SK-N-SH treated with all-trans-retinoic acid at 6 μM for 48 hours (cell line): ENCODE measurements around the gene SRGN.

Source experiments
- ATAC-seq: fragments of 200-7000 bp; cut with Tn5 transposase; 3 replicates; pipeline ENCODE4 v1.9.1; 2020; ENCODE audit warnings: mild to moderate bottlenecking, moderate library complexity
- ARNTL ChIP-seq: fragments of 450-650 bp; formaldehyde crosslinking; IDR thresholded peaks from 2 replicates; pipeline ENCODE4 v1.5.0; 2020; ENCODE audit warnings: low read depth, mild to moderate bottlenecking, moderate library complexity, borderline replicate concordance
- BACH2 ChIP-seq: fragments of 250-450 bp; sonication (Bioruptor Pico); IDR thresholded peaks from 2 replicates; pipeline ENCODE4 v1.9.0; 2021; ENCODE audit warnings: mild to moderate bottlenecking, borderline replicate concordance
- CSDC2 ChIP-seq: fragments of 250-450 bp; sonication (Bioruptor Pico); IDR thresholded peaks from 2 replicates; pipeline ENCODE4 v1.5.0; 2020; ENCODE audit warnings: mild to moderate bottlenecking, moderate library complexity
- CSRNP3 ChIP-seq: fragments of 250-450 bp; sonication (Bioruptor Pico); IDR thresholded peaks from 2 replicates; pipeline ENCODE4 v1.5.1; 2021; ENCODE audit warnings: mild to moderate bottlenecking, moderate library complexity
- ESRRG ChIP-seq: fragments of 250-450 bp; sonication (Bioruptor Pico); IDR thresholded peaks from 2 replicates; pipeline ENCODE4 v1.6.1; 2021; ENCODE audit warnings: mild to moderate bottlenecking
- GLIS3 ChIP-seq: fragments of 250-450 bp; sonication (Bioruptor Pico); IDR thresholded peaks from 2 replicates; pipeline ENCODE4 v1.5.0; 2020; ENCODE audit warnings: mild to moderate bottlenecking, moderate library complexity
- ISL1 ChIP-seq: fragments of 250-450 bp; sonication (Bioruptor Pico); IDR thresholded peaks from 2 replicates; pipeline ENCODE4 v2.1.2; 2022; ENCODE audit warnings: mild to moderate bottlenecking, moderate library complexity
- OSR1 ChIP-seq: fragments of 250-450 bp; sonication (Bioruptor Pico); IDR thresholded peaks from 2 replicates; pipeline ENCODE4 v1.8.0; 2022; ENCODE audit warnings: moderate library complexity, mild to moderate bottlenecking, inconsistent platforms
- PATZ1 ChIP-seq: fragments of 250-450 bp; sonication (Bioruptor Pico); IDR thresholded peaks from 2 replicates; pipeline ENCODE4 v1.8.0; 2020; ENCODE audit warnings: mild to moderate bottlenecking, moderate library complexity, borderline replicate concordance
- POU6F1 ChIP-seq: fragments of 250-450 bp; sonication (Bioruptor Pico); IDR thresholded peaks from 2 replicates; pipeline ENCODE4 v1.8.0; 2021; ENCODE audit warnings: low read depth, mild to moderate bottlenecking, moderate library complexity, borderline replicate concordance
- RARB ChIP-seq: fragments of 250-450 bp; sonication (Bioruptor Pico); IDR thresholded peaks from 2 replicates; pipeline ENCODE4 v1.8.0; 2021; ENCODE audit warnings: mild to moderate bottlenecking, moderate library complexity
- SNAI2 ChIP-seq: fragments of 250-450 bp; sonication (Bioruptor Pico); IDR thresholded peaks from 2 replicates; pipeline ENCODE4 v1.5.0; 2020; ENCODE audit warnings: mild to moderate bottlenecking, moderate library complexity
- TCF4 ChIP-seq: fragments of 250-450 bp; sonication (Bioruptor Pico); IDR thresholded peaks from 2 replicates; pipeline ENCODE4 v1.8.0; 2021; ENCODE audit warnings: mild to moderate bottlenecking, moderate library complexity, borderline replicate concordance
- TOX ChIP-seq: fragments of 250-450 bp; sonication (Bioruptor Pico); IDR thresholded peaks from 2 replicates; pipeline ENCODE4 v1.8.0; 2021; ENCODE audit warnings: mild to moderate bottlenecking, moderate library complexity, borderline replicate concordance
- TSHZ2 ChIP-seq: fragments of 250-450 bp; sonication (Bioruptor Pico); IDR thresholded peaks from 2 replicates; pipeline ENCODE4 v1.5.0; 2020; ENCODE audit warnings: mild to moderate bottlenecking, moderate library complexity
- ZC3H10 ChIP-seq: fragments of 250-450 bp; sonication (Bioruptor Pico); IDR thresholded peaks from 2 replicates; pipeline ENCODE4 v1.5.1; 2021; ENCODE audit warnings: mild to moderate bottlenecking, moderate library complexity
- ZFP3 ChIP-seq: fragments of 250-450 bp; sonication (Bioruptor Pico); IDR thresholded peaks from 2 replicates; pipeline ENCODE4 v1.5.0; 2020; ENCODE audit warnings: mild to moderate bottlenecking, moderate library complexity
- ZFP30 ChIP-seq: fragments of 450-650 bp; formaldehyde crosslinking; IDR thresholded peaks from 2 replicates; pipeline ENCODE4 v1.5.0; 2022; ENCODE audit warnings: mild to moderate bottlenecking, moderate library complexity
- ZNF565 ChIP-seq: fragments of 450-650 bp; formaldehyde crosslinking; conservative IDR thresholded peaks from 2 replicates; pipeline ENCODE4 v1.5.0; 2020; ENCODE audit warnings: low read depth, mild to moderate bottlenecking, moderate library complexity
- ZNF70 ChIP-seq: fragments of 450-650 bp; formaldehyde crosslinking; IDR thresholded peaks from 2 replicates; pipeline ENCODE4 v1.5.0; 2020; ENCODE audit warnings: mild to moderate bottlenecking, moderate library complexity
- ZNF8 ChIP-seq: fragments of 450-650 bp; formaldehyde crosslinking; IDR thresholded peaks from 2 replicates; pipeline ENCODE4 v1.5.0; 2020; ENCODE audit warnings: mild to moderate bottlenecking, moderate library complexity

Gene SRGN

GRCh38 chr10:69064762-69065328, 23.1 kb upstream of the SRGN start:
- no peak for TF ChIP-seq CSRNP3 (CRISPR knock-in tag)
- TF ChIP-seq, all 23 proteins: peak for 0
- ATAC-seq, result no peak

GRCh38 chr10:69065406-69066361, 22.2 kb upstream of the SRGN start:
- ATAC-seq, result no peak
- TF ChIP-seq TCF4 (CRISPR knock-in tag) (no peak), ZNF565 (CRISPR knock-in tag) (no peak), CSDC2 (CRISPR knock-in tag) (no peak), ZC3H10 (CRISPR knock-in tag) (no peak), ZNF8 (CRISPR knock-in tag) (no peak), OSR1 (no peak), ZFP3 (CRISPR knock-in tag) (no peak), TOX (CRISPR knock-in tag) (no peak), TSHZ2 (CRISPR knock-in tag) (no peak), POU6F1 (CRISPR knock-in tag) (no peak)

GRCh38 chr10:69067189-69067588, 20.7 kb upstream of the SRGN start:
- no peak for ATAC-seq
- TF ChIP-seq ARNTL (no peak), TSHZ2 (CRISPR knock-in tag) (no peak), ZNF8 (CRISPR knock-in tag) (no peak), PATZ1 (CRISPR knock-in tag) (no peak), GLIS3 (CRISPR knock-in tag) (no peak), ZFP30 (CRISPR knock-in tag) (no peak), RARB (no peak), ZFP3 (CRISPR knock-in tag) (no peak), ISL1 (CRISPR knock-in tag) (no peak), BACH2 (CRISPR knock-in tag) (no peak), SNAI2 (CRISPR knock-in tag) (no peak), POU6F1 (CRISPR knock-in tag) (no peak), ZNF70 (CRISPR knock-in tag) (no peak), CSDC2 (CRISPR knock-in tag) (no peak), ESRRG (CRISPR knock-in tag) (no peak), OSR1 (no peak), CSRNP3 (CRISPR knock-in tag) (no peak), TOX (CRISPR knock-in tag) (no peak)
